RPMI8226 (cell line): Measurements from ENCODE around the gene SPATA31C2.
"Not testable (repeated sequence)": the region's sequence is repeated elsewhere in the genome, so short reads cannot be mapped to it uniquely, and the experiment has no call there.

Experiments
- DNase-seq: peaks from one replicate; pipeline ENCODE4 v3.0.0-alpha.2; 2015

Gene SPATA31C2

GRCh38 chr9:88138375-88138774 is at the start of gene SPATA31C2:
Gene SPATA31C2 (minus strand): TSS chr9:88138475. CDS start chr9:88138446, 29 bp downstream.
- not testable (repeated sequence) for DNase-seq

- DNase-seq = no peak
Measured at GRCh38 chr9:88187631-88188030, 49.4 kb upstream of the SPATA31C2 start.

DNA sequence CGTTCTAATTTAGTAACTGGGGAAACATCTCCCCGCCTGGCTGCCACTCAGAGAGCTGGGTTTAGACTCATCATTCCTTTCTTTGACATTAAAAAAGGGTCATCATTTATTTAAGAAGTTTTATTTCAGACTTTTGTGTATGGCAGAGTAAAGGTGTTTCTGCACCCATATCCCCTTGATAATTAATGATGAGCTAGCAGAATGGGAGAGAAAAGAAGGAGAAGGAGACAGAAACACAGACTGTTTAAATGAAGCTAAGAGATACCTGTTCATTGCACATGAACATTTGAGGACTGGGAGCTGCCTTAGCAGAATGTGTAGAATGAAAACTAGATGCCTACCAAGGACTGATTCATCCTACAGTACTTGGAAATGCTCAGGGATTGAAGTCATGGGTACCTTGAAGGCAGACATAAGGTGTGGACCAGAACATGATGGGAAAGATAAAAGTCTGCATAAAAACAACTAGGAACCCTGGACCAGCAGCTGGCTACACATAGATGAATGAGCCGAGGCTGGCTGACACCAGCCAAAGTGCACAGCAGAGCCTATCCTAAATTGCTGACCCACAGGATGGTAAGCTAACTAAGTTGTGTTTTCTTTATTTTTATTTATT is 48.3 kb upstream of the SPATA31C2 start:
- DNase-seq = no peak

DNA sequence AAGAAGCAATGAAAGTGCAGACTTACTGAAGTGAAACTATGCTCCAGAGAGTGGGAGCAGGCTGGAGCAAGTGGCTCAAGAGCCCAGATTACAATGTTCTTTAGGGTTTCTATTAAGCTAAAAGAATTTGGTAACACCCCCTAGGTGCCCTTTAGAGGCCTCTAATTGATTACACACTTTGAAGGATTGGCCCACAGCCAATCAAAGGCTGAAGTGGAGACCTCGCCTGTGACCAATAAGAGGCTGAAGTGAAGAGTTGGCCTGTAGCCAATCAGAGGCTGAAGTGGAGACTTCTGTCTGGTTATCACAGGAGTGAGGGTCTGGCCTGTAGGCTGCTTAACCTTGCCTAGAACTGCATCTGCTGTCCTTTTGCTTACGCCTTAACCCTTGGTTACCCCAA is 46.7 kb upstream of the SPATA31C2 start:
- DNase-seq = no peak

GRCh38 chr9:88183798-88184495 is 45.7 kb upstream of the SPATA31C2 start:
- DNase-seq = no peak

DNA sequence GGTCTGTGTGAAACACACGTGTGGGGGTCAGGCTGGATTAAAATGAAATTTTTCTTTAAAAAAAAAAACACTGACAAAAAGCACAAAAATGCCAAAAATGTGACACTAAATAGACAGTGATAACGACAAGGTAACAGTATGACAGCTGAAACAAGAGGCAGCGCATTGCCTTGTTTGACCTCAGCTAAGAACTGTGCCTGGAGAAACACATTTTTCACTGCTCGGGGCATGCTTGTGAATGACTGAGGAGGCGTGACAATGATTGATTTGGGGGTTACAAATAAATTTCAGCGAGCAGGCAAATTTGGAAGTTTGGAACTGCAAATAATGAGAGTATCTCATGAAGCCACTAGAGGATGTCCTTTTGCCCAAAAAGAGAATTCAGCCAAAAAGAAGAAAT is 44.2 kb upstream of the SPATA31C2 start:
- no peak for DNase-seq

- DNase-seq = no peak
Measured at GRCh38 chr9:88180081-88180765, 41.9 kb upstream of the SPATA31C2 start.

DNA sequence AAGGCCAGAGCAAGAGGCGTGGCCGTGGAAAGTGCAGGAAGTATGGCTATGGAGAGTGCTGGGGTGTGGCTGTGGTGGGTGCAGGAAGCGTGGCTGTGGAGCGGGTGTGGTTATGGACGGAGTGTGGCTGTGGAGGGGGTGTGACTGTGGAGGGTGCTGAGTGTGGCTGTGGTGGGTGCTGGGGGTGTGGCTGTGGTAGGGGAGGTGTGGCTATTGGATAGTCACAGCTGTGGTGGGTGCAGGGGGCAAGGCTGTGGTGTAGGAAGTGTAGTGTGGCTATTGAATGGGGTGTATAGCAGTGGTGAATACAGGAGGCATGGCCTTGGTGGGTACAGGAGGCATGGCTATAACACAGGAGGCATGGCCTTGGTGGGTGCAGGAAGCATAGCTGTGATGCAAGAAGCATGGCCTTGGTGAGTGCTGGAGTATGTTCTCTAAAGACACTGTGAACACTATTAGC is 40.8 kb upstream of the SPATA31C2 start:
- DNase-seq = no peak

DNA sequence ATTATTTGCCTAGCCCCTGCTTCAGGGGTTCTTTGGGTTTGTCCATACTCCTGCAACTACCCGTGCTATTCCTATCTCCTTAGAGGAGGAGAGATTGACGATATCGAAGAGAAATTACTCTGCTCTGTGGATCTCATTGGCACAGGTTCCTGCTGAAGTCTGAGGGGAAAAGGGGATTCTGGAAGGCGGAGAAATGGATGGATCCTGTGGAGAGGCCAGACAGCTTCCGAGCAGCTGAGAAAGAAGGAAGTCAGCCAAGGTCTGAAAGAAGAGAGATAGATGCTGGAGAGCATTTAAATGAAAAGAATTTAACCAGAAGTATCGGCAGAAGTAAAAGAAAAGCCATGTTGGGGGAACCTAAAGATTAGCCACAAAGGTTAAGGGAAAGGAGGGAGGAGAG is 40.4 kb upstream of the SPATA31C2 start:
- no peak for DNase-seq

DNA sequence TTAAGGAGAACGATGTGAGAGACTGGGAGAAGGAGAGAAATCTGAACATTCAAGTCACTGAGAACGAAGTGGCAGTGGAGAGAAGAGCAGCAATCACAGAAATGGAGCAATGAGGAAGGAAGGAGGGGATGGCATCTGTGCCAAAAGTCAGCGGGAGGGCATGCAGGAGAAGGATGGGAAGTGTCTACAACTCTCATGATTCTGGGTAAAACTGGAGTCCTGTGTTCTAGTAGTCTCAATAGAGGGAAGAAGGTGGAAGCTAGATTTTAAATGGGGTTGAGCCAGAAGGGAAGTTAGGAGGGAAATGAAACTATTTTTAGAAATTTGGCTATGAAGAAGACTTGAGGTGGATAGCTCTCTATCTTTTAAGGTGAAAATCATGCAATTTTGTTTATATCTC is 39.1 kb upstream of the SPATA31C2 start:
- no peak for DNase-seq

DNA sequence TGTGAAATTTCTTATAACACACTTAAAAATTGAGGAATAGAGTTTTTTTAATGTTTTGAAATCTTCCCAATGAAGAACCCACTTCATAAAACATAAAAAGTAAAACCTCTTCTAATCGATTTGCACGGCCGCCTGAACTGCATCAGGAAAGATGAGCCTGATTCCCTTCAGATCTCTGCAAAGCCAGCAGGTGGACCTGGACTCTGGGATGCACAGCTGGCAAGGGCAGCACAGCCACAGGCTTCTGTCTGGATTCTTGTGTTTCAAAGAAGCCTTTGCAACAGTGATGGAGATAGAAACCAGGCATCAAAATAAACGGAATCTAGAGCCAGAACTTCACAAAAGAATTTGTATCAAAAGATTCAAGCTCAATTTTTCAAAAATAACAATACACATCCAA is 36.0 kb upstream of the SPATA31C2 start:
- DNase-seq = no peak

- DNase-seq = peak; percentile 60
Measured at GRCh38 chr9:88173378-88173999, 35.2 kb upstream of the SPATA31C2 start.

DNA sequence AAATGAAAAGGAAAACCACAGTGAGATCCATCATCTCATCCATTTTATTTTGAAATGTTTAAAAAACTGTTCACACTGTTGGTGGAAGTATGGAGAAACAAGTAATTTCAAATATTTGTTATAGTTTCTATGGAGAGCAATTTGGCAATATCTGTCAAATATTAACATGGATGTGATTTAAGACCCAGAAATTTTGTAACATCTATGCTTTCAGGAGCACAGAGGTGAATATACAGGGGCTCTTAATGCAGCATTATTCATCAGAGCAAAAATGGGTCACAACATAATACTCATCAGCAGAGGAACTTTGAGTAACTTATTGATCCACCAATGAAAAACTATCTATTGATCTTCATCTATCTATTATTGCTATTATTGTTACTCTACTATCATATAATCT is 31.4 kb upstream of the SPATA31C2 start:
- DNase-seq = no peak

DNA sequence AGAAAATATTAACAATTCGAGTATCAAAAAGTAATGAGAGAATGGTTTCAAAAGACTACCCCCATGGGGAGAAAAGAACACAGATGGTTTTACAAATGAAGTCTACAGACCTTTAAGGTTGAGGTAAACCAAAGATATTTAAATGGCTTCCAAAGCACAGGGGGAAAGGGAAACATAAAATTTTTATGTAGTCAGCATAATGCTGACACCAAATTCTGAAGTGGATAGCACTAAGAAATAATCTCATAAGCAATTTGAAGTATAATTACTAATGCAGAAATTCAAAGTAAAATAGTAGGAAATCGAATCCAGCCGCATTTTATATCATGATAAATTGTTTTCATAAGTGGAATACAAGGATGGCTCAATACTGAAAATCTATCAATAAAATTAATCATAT is 30.3 kb upstream of the SPATA31C2 start:
- no peak for DNase-seq

GRCh38 chr9:88166660-88167059 is 28.4 kb upstream of the SPATA31C2 start:
- no peak for DNase-seq

GRCh38 chr9:88164850-88165249 is 26.6 kb upstream of the SPATA31C2 start:
- DNase-seq = no peak

DNA sequence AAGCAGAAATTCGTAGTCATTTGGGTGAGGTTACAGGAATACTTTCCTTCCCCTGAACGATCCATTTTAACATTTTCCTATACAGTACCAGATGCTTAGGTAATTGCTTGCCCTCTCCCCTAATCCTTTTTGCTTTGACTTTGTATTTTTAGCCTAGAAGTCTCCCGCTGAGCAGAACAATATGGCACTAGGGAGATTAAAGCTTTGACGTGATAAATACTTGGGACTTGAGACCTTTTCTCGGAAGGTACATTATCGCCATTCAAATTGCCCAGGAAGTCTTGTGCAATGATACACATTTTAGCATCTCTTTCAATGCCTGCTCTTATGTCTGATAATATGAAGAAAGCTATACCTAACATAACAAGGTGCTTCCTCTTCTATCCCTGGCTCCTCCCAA is 22.9 kb upstream of the SPATA31C2 start:
- DNase-seq = no peak

DNA sequence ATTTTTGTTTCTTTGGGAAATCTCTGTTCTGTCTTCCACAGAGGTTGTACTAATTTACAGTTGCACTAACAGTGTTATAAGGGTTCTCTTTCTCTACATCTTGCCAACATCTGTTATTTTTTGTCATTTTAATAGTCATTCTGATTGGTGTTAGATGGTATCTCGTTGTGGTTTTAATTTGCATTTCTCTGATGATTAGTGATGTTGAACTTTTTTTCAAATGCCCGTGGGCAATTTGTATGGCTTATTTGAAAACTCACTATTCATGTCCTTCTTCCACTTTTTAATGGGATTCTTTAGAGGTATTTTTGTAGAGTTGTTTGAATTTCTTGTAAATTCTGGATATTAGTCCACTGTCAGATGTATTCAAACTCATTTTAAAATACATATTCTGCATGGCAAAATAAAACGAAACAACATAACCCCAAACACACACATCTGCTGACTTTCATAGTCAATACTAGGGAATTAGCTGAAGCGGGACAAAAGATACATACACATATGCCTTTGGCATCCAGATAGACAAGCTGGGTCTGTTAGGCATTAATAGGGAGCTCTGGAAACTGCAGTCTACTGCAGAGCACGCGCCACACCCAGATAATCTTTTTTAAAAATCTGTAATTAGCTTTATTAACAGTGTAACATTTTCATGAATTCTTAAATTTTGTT is 5.8 kb upstream of the SPATA31C2 start:
- DNase-seq = no peak

- no peak for DNase-seq
Measured at GRCh38 chr9:88143179-88143578, 4.9 kb upstream of the SPATA31C2 start.

- DNase-seq = not testable (repeated sequence)
Measured at GRCh38 chr9:88133552-88133951, 4.7 kb downstream of the SPATA31C2 start.

- peak; percentile 11 for DNase-seq
Measured at GRCh38 chr9:88129556-88129955, 8.7 kb downstream of the SPATA31C2 start.

GRCh38 chr9:88127700-88128300 is 10.5 kb downstream of the SPATA31C2 start:
- DNase-seq = not testable (repeated sequence)

GRCh38 chr9:88123413-88123812 is 14.9 kb downstream of the SPATA31C2 start:
- DNase-seq = not testable (repeated sequence)
